Measurements from ENCODE around the gene SPARCL1. TPM values are rescaled to one million over a fixed set of nuclear protein-coding genes. Genes with fewer than 3 reads are reported as not detected.

Gene SPARCL1
- total RNA-seq, 1 donor from 2014 or later = 8.6 TPM

- Mint-ChIP-seq H3K27me3 (ENCODE audit: low read depth) (no peaks in the 10 kb centered on the region), H3K4me3 (no peak overlapping the region), H3K9me3 (no peaks in the 10 kb centered on the region), H3K27ac (ENCODE audit: unreplicated experiment) (no peak overlapping the region), H3K36me3 (ENCODE audit: low read depth) (no peaks in the 10 kb centered on the region), H3K4me1 (no peaks in the 10 kb centered on the region)
- DNase-seq (ENCODE audit: low read depth, low spot score) = no peak
- no peak for TF ChIP-seq CTCF (conservative IDR thresholded peaks at IDR 0.05)
These were observed 26.5 kb downstream of the SPARCL1 start for GRCh38 chr4:87502580-87503238.

GRCh38 chr4:87500092-87500462 lies 29.1 kb downstream of the SPARCL1 start:
- H3K4me3 Mint-ChIP-seq = no peak overlapping the region
- H3K9me3 Mint-ChIP-seq = no peaks in the 10 kb centered on the region
- no peaks in the 10 kb centered on the region for H3K36me3 Mint-ChIP-seq (ENCODE audit: low read depth)
- no peaks in the 10 kb centered on the region for H3K27me3 Mint-ChIP-seq (ENCODE audit: low read depth)
- no peak for DNase-seq (ENCODE audit: low read depth, low spot score)
- TF ChIP-seq CTCF (conservative IDR thresholded peaks at IDR 0.05) = no peak
- H3K4me1 Mint-ChIP-seq = no peaks in the 10 kb centered on the region
- no peak overlapping the region for H3K27ac Mint-ChIP-seq (ENCODE audit: unreplicated experiment)

- TF ChIP-seq CTCF (conservative IDR thresholded peaks at IDR 0.05) = no peak
- no peaks in the 10 kb centered on the region for H3K27me3 Mint-ChIP-seq (ENCODE audit: low read depth)
- no peaks in the 10 kb centered on the region for H3K4me1 Mint-ChIP-seq
- no peak overlapping the region for H3K4me3 Mint-ChIP-seq
- H3K9me3 Mint-ChIP-seq = no peaks in the 10 kb centered on the region
- no peak for DNase-seq (ENCODE audit: low read depth, low spot score)
- no peak overlapping the region for H3K27ac Mint-ChIP-seq (ENCODE audit: unreplicated experiment)
- no peaks in the 10 kb centered on the region for H3K36me3 Mint-ChIP-seq (ENCODE audit: low read depth)
These were observed 29.6 kb downstream of the SPARCL1 start for GRCh38 chr4:87499403-87500091.

GRCh38 chr4:87498446-87498900 lies 30.7 kb downstream of the SPARCL1 start:
- no peak for TF ChIP-seq CTCF (conservative IDR thresholded peaks at IDR 0.05)
- no peak for DNase-seq (ENCODE audit: low read depth, low spot score)
- Mint-ChIP-seq H3K4me1 (no peaks in the 10 kb centered on the region), H3K9me3 (no peaks in the 10 kb centered on the region), H3K27me3 (ENCODE audit: low read depth) (no peaks in the 10 kb centered on the region), H3K4me3 (no peak overlapping the region), H3K27ac (ENCODE audit: unreplicated experiment) (no peak overlapping the region), H3K36me3 (ENCODE audit: low read depth) (peaks cover 7% of the 10 kb centered on the region)

- Mint-ChIP-seq H3K4me1 (no peaks in the 10 kb centered on the region), H3K4me3 (no peak overlapping the region), H3K27ac (ENCODE audit: unreplicated experiment) (no peak overlapping the region), H3K27me3 (ENCODE audit: low read depth) (no peaks in the 10 kb centered on the region), H3K36me3 (ENCODE audit: low read depth) (peaks cover 7% of the 10 kb centered on the region), H3K9me3 (no peaks in the 10 kb centered on the region)
- no peak for TF ChIP-seq CTCF (conservative IDR thresholded peaks at IDR 0.05)
- no peak for DNase-seq (ENCODE audit: low read depth, low spot score)
These were observed 31.6 kb downstream of the SPARCL1 start for GRCh38 chr4:87497578-87497977.
